KG1 (cell line): ENCODE results near the gene TRAF3IP1.
"Not testable (repeated sequence)": the region's sequence is repeated elsewhere in the genome, so short reads cannot be mapped to it uniquely, and the experiment has no call there.

ENCODE experiments used
- DNase-seq: peaks from one replicate; lab custom pipeline; 2025; lab: John Stamatoyannopoulos, UW

Gene TRAF3IP1

GRCh38 chr2:238339814-238340213 is 19.5 kb downstream of the TRAF3IP1 start:
- no peak for DNase-seq

GRCh38 chr2:238341536-238341935 is 21.2 kb downstream of the TRAF3IP1 start:
- DNase-seq, result no peak

- DNase-seq, result no peak
Observed at GRCh38 chr2:238344035-238344434, 23.7 kb downstream of the TRAF3IP1 start.

- DNase-seq, result no peak
Observed at GRCh38 chr2:238344517-238344916, 24.2 kb downstream of the TRAF3IP1 start.

GRCh38 chr2:238345297-238345968 is 25.1 kb downstream of the TRAF3IP1 start:
- DNase-seq, result no peak

GRCh38 chr2:238346544-238346943 is 26.2 kb downstream of the TRAF3IP1 start:
- no peak for DNase-seq

- no peak for DNase-seq
Observed at GRCh38 chr2:238350150-238350897, 30.0 kb downstream of the TRAF3IP1 start.

- DNase-seq, result no peak
Observed at GRCh38 chr2:238351315-238351714, 31.0 kb downstream of the TRAF3IP1 start.

GRCh38 chr2:238352361-238352760 is 32.0 kb downstream of the TRAF3IP1 start:
- no peak for DNase-seq

- DNase-seq, result no peak
Observed at GRCh38 chr2:238358769-238359168, 38.5 kb downstream of the TRAF3IP1 start.

- no peak for DNase-seq
Observed at GRCh38 chr2:238359403-238359802, 39.1 kb downstream of the TRAF3IP1 start.

- no peak for DNase-seq
Observed at GRCh38 chr2:238361877-238362276, 41.6 kb downstream of the TRAF3IP1 start.

GRCh38 chr2:238362626-238363025 is 42.3 kb downstream of the TRAF3IP1 start:
- DNase-seq, result no peak

- no peak for DNase-seq
Observed at GRCh38 chr2:238369591-238370040, 49.3 kb downstream of the TRAF3IP1 start.

- no peak for DNase-seq
Observed at GRCh38 chr2:238370094-238370822, 49.9 kb downstream of the TRAF3IP1 start.

- no peak for DNase-seq
Observed at GRCh38 chr2:238370823-238371372, 50.6 kb downstream of the TRAF3IP1 start.

GRCh38 chr2:238372277-238372676 is 52.0 kb downstream of the TRAF3IP1 start:
- not testable (repeated sequence) for DNase-seq

GRCh38 chr2:238376884-238377391 is 56.6 kb downstream of the TRAF3IP1 start:
- no peak for DNase-seq

GRCh38 chr2:238378230-238379095 is 58.1 kb downstream of the TRAF3IP1 start:
- DNase-seq, result no peak

- peak; percentile 23 for DNase-seq
Observed at GRCh38 chr2:238379096-238379810, 58.9 kb downstream of the TRAF3IP1 start.

GRCh38 chr2:238380336-238380735 is 60.0 kb downstream of the TRAF3IP1 start:
- no peak for DNase-seq
